SK-N-SH treated with all-trans-retinoic acid at 6 μM for 48 hours (cell line): ENCODE results near the gene RAB13.
A peak's percentile ranks its signal among the peaks of the same experiment; 100 is the strongest.

Source experiments
- ATAC-seq: fragments of 200-7000 bp; cut with Tn5 transposase; 3 replicates; pipeline ENCODE4 v1.9.1; 2020; ENCODE audit warnings: mild to moderate bottlenecking, moderate library complexity
- ARNTL ChIP-seq: fragments of 450-650 bp; formaldehyde crosslinking; IDR thresholded peaks from 2 replicates; pipeline ENCODE4 v1.5.0; 2020; ENCODE audit warnings: low read depth, mild to moderate bottlenecking, moderate library complexity, borderline replicate concordance
- BACH2 ChIP-seq: fragments of 250-450 bp; sonication (Bioruptor Pico); IDR thresholded peaks from 2 replicates; pipeline ENCODE4 v1.9.0; 2021; ENCODE audit warnings: mild to moderate bottlenecking, borderline replicate concordance
- CSDC2 ChIP-seq: fragments of 250-450 bp; sonication (Bioruptor Pico); IDR thresholded peaks from 2 replicates; pipeline ENCODE4 v1.5.0; 2020; ENCODE audit warnings: mild to moderate bottlenecking, moderate library complexity
- ESRRG ChIP-seq: fragments of 250-450 bp; sonication (Bioruptor Pico); IDR thresholded peaks from 2 replicates; pipeline ENCODE4 v1.6.1; 2021; ENCODE audit warnings: mild to moderate bottlenecking
- GLIS3 ChIP-seq: fragments of 250-450 bp; sonication (Bioruptor Pico); IDR thresholded peaks from 2 replicates; pipeline ENCODE4 v1.5.0; 2020; ENCODE audit warnings: mild to moderate bottlenecking, moderate library complexity
- ISL1 ChIP-seq: fragments of 250-450 bp; sonication (Bioruptor Pico); IDR thresholded peaks from 2 replicates; pipeline ENCODE4 v2.1.2; 2022; ENCODE audit warnings: mild to moderate bottlenecking, moderate library complexity
- OSR1 ChIP-seq: fragments of 250-450 bp; sonication (Bioruptor Pico); IDR thresholded peaks from 2 replicates; pipeline ENCODE4 v1.8.0; 2022; ENCODE audit warnings: moderate library complexity, mild to moderate bottlenecking, inconsistent platforms
- PATZ1 ChIP-seq: fragments of 250-450 bp; sonication (Bioruptor Pico); IDR thresholded peaks from 2 replicates; pipeline ENCODE4 v1.8.0; 2020; ENCODE audit warnings: mild to moderate bottlenecking, moderate library complexity, borderline replicate concordance
- POU6F1 ChIP-seq: fragments of 250-450 bp; sonication (Bioruptor Pico); IDR thresholded peaks from 2 replicates; pipeline ENCODE4 v1.8.0; 2021; ENCODE audit warnings: low read depth, mild to moderate bottlenecking, moderate library complexity, borderline replicate concordance
- PPARA ChIP-seq: fragments of 250-450 bp; sonication (Bioruptor Pico); IDR thresholded peaks from 2 replicates; pipeline ENCODE4 v1.5.0; 2020; ENCODE audit warnings: mild to moderate bottlenecking, borderline replicate concordance
- RARB ChIP-seq: fragments of 250-450 bp; sonication (Bioruptor Pico); IDR thresholded peaks from 2 replicates; pipeline ENCODE4 v1.8.0; 2021; ENCODE audit warnings: mild to moderate bottlenecking, moderate library complexity
- SNAI2 ChIP-seq: fragments of 250-450 bp; sonication (Bioruptor Pico); IDR thresholded peaks from 2 replicates; pipeline ENCODE4 v1.5.0; 2020; ENCODE audit warnings: mild to moderate bottlenecking, moderate library complexity
- TCF4 ChIP-seq: fragments of 250-450 bp; sonication (Bioruptor Pico); IDR thresholded peaks from 2 replicates; pipeline ENCODE4 v1.8.0; 2021; ENCODE audit warnings: mild to moderate bottlenecking, moderate library complexity, borderline replicate concordance
- TOX ChIP-seq: fragments of 250-450 bp; sonication (Bioruptor Pico); IDR thresholded peaks from 2 replicates; pipeline ENCODE4 v1.8.0; 2021; ENCODE audit warnings: mild to moderate bottlenecking, moderate library complexity, borderline replicate concordance
- ZC3H10 ChIP-seq: fragments of 250-450 bp; sonication (Bioruptor Pico); IDR thresholded peaks from 2 replicates; pipeline ENCODE4 v1.5.1; 2021; ENCODE audit warnings: mild to moderate bottlenecking, moderate library complexity
- ZFP3 ChIP-seq: fragments of 250-450 bp; sonication (Bioruptor Pico); IDR thresholded peaks from 2 replicates; pipeline ENCODE4 v1.5.0; 2020; ENCODE audit warnings: mild to moderate bottlenecking, moderate library complexity
- ZFP30 ChIP-seq: fragments of 450-650 bp; formaldehyde crosslinking; IDR thresholded peaks from 2 replicates; pipeline ENCODE4 v1.5.0; 2022; ENCODE audit warnings: mild to moderate bottlenecking, moderate library complexity
- ZNF565 ChIP-seq: fragments of 450-650 bp; formaldehyde crosslinking; conservative IDR thresholded peaks from 2 replicates; pipeline ENCODE4 v1.5.0; 2020; ENCODE audit warnings: low read depth, mild to moderate bottlenecking, moderate library complexity
- ZNF70 ChIP-seq: fragments of 450-650 bp; formaldehyde crosslinking; IDR thresholded peaks from 2 replicates; pipeline ENCODE4 v1.5.0; 2020; ENCODE audit warnings: mild to moderate bottlenecking, moderate library complexity
- ZNF8 ChIP-seq: fragments of 450-650 bp; formaldehyde crosslinking; IDR thresholded peaks from 2 replicates; pipeline ENCODE4 v1.5.0; 2020; ENCODE audit warnings: mild to moderate bottlenecking, moderate library complexity
- TF ChIP-seq, protein P1 (sequence below): fragments of 250-450 bp; sonication (Bioruptor Pico); IDR thresholded peaks from 2 replicates; pipeline ENCODE4 v1.5.1; 2020; ENCODE audit warnings: low read depth, mild to moderate bottlenecking, moderate library complexity
- TF ChIP-seq, protein P2 (sequence below): fragments of 250-450 bp; sonication (Bioruptor Pico); IDR thresholded peaks from 2 replicates; pipeline ENCODE4 v1.5.1; 2021; ENCODE audit warnings: mild to moderate bottlenecking, moderate library complexity
- TF ChIP-seq, protein P3 (sequence below): fragments of 250-450 bp; sonication (Bioruptor Pico); IDR thresholded peaks from 2 replicates; pipeline ENCODE4 v1.5.0; 2020; ENCODE audit warnings: mild to moderate bottlenecking, moderate library complexity

The RAB13 gene

DNA sequence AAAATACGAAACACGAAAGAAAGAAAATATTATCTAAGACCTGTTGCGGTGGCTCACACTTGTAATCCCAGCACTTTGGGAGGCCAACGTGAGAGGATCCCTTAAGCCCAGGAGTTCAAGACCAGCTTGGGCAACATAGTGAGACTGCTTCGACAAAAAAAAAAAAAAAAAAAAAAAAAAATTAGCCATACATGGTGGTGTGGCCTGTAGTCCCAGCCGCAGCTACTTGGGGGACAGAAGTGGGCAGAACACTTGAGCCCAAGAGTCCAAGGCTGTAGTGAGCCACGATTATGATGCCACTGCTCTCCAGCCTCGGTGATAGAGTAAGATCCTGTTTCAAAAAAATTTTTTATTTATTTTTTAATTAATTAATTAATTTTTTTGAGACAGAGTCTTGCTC is 1.5 kb upstream of the RAB13 start:
- no peak for TF ChIP-seq ARNTL (CRISPR knock-in tag)
- no peak for TF ChIP-seq TOX (CRISPR knock-in tag)
- no peak for TF ChIP-seq ESRRG
- no peak for TF ChIP-seq ZC3H10 (CRISPR knock-in tag)
- TF ChIP-seq, protein P1, sequence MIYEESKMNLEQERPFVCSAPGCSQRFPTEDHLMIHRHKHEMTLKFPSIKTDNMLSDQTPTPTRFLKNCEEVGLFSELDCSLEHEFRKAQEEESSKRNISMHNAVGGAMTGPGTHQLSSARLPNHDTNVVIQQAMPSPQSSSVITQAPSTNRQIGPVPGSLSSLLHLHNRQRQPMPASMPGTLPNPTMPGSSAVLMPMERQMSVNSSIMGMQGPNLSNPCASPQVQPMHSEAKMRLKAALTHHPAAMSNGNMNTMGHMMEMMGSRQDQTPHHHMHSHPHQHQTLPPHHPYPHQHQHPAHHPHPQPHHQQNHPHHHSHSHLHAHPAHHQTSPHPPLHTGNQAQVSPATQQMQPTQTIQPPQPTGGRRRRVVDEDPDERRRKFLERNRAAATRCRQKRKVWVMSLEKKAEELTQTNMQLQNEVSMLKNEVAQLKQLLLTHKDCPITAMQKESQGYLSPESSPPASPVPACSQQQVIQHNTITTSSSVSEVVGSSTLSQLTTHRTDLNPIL (CRISPR knock-in tag), result no peak
- TF ChIP-seq, protein P2, sequence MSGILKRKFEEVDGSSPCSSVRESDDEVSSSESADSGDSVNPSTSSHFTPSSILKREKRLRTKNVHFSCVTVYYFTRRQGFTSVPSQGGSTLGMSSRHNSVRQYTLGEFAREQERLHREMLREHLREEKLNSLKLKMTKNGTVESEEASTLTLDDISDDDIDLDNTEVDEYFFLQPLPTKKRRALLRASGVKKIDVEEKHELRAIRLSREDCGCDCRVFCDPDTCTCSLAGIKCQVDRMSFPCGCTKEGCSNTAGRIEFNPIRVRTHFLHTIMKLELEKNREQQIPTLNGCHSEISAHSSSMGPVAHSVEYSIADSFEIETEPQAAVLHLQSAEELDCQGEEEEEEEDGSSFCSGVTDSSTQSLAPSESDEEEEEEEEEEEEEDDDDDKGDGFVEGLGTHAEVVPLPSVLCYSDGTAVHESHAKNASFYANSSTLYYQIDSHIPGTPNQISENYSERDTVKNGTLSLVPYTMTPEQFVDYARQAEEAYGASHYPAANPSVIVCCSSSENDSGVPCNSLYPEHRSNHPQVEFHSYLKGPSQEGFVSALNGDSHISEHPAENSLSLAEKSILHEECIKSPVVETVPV (CRISPR knock-in tag), result no peak
- no peak for TF ChIP-seq ZNF70 (CRISPR knock-in tag)
- TF ChIP-seq PPARA (CRISPR knock-in tag), result no peak
- TF ChIP-seq SNAI2 (CRISPR knock-in tag), result no peak
- TF ChIP-seq ZFP30 (CRISPR knock-in tag), result no peak
- TF ChIP-seq ZNF8, result no peak
- TF ChIP-seq, protein P3, sequence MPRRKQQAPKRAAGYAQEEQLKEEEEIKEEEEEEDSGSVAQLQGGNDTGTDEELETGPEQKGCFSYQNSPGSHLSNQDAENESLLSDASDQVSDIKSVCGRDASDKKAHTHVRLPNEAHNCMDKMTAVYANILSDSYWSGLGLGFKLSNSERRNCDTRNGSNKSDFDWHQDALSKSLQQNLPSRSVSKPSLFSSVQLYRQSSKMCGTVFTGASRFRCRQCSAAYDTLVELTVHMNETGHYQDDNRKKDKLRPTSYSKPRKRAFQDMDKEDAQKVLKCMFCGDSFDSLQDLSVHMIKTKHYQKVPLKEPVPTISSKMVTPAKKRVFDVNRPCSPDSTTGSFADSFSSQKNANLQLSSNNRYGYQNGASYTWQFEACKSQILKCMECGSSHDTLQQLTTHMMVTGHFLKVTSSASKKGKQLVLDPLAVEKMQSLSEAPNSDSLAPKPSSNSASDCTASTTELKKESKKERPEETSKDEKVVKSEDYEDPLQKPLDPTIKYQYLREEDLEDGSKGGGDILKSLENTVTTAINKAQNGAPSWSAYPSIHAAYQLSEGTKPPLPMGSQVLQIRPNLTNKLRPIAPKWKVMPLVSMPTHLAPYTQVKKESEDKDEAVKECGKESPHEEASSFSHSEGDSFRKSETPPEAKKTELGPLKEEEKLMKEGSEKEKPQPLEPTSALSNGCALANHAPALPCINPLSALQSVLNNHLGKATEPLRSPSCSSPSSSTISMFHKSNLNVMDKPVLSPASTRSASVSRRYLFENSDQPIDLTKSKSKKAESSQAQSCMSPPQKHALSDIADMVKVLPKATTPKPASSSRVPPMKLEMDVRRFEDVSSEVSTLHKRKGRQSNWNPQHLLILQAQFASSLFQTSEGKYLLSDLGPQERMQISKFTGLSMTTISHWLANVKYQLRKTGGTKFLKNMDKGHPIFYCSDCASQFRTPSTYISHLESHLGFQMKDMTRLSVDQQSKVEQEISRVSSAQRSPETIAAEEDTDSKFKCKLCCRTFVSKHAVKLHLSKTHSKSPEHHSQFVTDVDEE (CRISPR knock-in tag), result no peak
- no peak for TF ChIP-seq TCF4 (CRISPR knock-in tag)
- TF ChIP-seq RARB, result no peak
- TF ChIP-seq ZFP3 (CRISPR knock-in tag), result no peak
- TF ChIP-seq POU6F1, result no peak
- no peak for TF ChIP-seq GLIS3
- TF ChIP-seq ZNF565 (CRISPR knock-in tag), result no peak
- no peak for TF ChIP-seq CSDC2 (CRISPR knock-in tag)
- no peak for TF ChIP-seq PATZ1 (CRISPR knock-in tag)
- no peak for ATAC-seq

DNA sequence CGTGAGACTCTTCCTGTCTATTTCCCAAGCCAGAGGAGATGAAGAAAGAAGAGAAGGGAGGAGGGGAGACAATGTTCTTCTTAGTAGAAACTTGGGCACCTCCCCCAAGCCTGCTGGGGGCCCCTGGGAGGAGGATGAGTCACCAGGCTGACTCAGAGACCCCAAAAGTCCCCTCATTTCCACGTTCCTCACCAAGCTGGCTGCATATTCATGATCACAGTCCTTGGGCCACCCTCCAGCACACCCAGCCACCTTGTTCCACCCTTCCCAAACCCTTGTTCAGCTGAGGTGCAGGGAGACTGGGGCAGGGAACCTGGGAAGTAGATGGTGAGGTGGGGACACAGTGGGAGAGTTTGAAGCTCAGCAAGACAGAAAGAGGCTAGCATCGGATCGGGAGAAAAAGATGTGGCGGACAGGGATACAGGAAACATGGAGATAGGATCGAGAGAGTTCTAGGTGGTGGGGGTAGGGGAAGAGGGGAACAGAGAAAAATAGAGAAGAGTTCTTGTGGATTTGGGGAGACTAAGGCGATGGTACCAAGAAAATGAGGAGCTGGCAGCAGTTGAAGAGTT is 712 bp downstream of the RAB13 start:
- peak; percentile 7 for ATAC-seq
- TF ChIP-seq, protein P2 (CRISPR knock-in tag), result no peak
- TF ChIP-seq ZFP3 (CRISPR knock-in tag), result no peak
- no peak for TF ChIP-seq ARNTL (CRISPR knock-in tag)
- TF ChIP-seq POU6F1, result no peak
- no peak for TF ChIP-seq BACH2 (CRISPR knock-in tag)
- TF ChIP-seq, protein P1 (CRISPR knock-in tag), result no peak
- no peak for TF ChIP-seq RARB
- TF ChIP-seq OSR1 (CRISPR knock-in tag), result no peak
- no peak for TF ChIP-seq ZFP30 (CRISPR knock-in tag)
- no peak for TF ChIP-seq PATZ1 (CRISPR knock-in tag)
- TF ChIP-seq TOX (CRISPR knock-in tag), result no peak
- TF ChIP-seq ISL1 (CRISPR knock-in tag), result no peak
- no peak for TF ChIP-seq ESRRG
